UCSD-AML1 (cell line): ENCODE measurements around the gene KRT2.

Experiments
- DNase-seq: peaks from one replicate; lab custom pipeline; 2025; ENCODE audit not compliant: unreplicated experiment; lab: John Stamatoyannopoulos, UW

KRT2 gene

GRCh38 chr12:52651726-52652261 is at the start of gene KRT2:
Gene KRT2 (minus strand): TSS chr12:52652211. CDS start chr12:52652142, 69 bp downstream.
- no peak for DNase-seq

GRCh38 chr12:52701281-52701680 is 49.3 kb upstream of the KRT2 start:
- DNase-seq: no peak

- no peak for DNase-seq
Observed at GRCh38 chr12:52699960-52700359, 47.9 kb upstream of the KRT2 start.

GRCh38 chr12:52699373-52699772 is 47.4 kb upstream of the KRT2 start:
- no peak for DNase-seq

- DNase-seq: no peak
Observed at GRCh38 chr12:52698651-52699340, 46.8 kb upstream of the KRT2 start.

GRCh38 chr12:52697058-52697582 is 45.1 kb upstream of the KRT2 start:
- no peak for DNase-seq

GRCh38 chr12:52696588-52696987 is 44.6 kb upstream of the KRT2 start:
- DNase-seq: no peak

GRCh38 chr12:52695039-52695438 is 43.0 kb upstream of the KRT2 start:
- no peak for DNase-seq

- DNase-seq: no peak
Observed at GRCh38 chr12:52694151-52694550, 42.1 kb upstream of the KRT2 start.

GRCh38 chr12:52693261-52693660 is 41.2 kb upstream of the KRT2 start:
- no peak for DNase-seq

- peak; percentile 33 for DNase-seq
Observed at GRCh38 chr12:52692254-52692653, 40.2 kb upstream of the KRT2 start.

- no peak for DNase-seq
Observed at GRCh38 chr12:52691841-52692150, 39.8 kb upstream of the KRT2 start.

GRCh38 chr12:52691076-52691840 is 39.2 kb upstream of the KRT2 start:
- DNase-seq: no peak

- DNase-seq: no peak
Observed at GRCh38 chr12:52690351-52691075, 38.5 kb upstream of the KRT2 start.

- DNase-seq: no peak
Observed at GRCh38 chr12:52689936-52690335, 37.9 kb upstream of the KRT2 start.

GRCh38 chr12:52689239-52689638 is 37.2 kb upstream of the KRT2 start:
- DNase-seq: no peak

- DNase-seq: no peak
Observed at GRCh38 chr12:52688481-52688880, 36.5 kb upstream of the KRT2 start.

GRCh38 chr12:52687497-52688385 is 35.7 kb upstream of the KRT2 start:
- no peak for DNase-seq

- no peak for DNase-seq
Observed at GRCh38 chr12:52686756-52687487, 34.9 kb upstream of the KRT2 start.

- no peak for DNase-seq
Observed at GRCh38 chr12:52686063-52686462, 34.1 kb upstream of the KRT2 start.
